ACC112 (cell line): Measurements from ENCODE around the gene TBC1D19.
A peak's percentile ranks its signal among the peaks of the same experiment; 100 is the strongest.
"Not testable (repeated sequence)": the region's sequence is repeated elsewhere in the genome, so short reads cannot be mapped to it uniquely, and the experiment has no call there.

ENCODE experiments used
- H2AFZ ChIP-seq: fragments of 200-600 bp; sonication (generic); one replicate; pipeline ENCODE4 v1.6.0; 2017; ENCODE audit warnings: antibody characterized with exemption, low read length; ENCODE audit not compliant: unreplicated experiment
- H3K27ac ChIP-seq: fragments of 200-600 bp; sonication (generic); 2 replicates; pipeline ENCODE4 v1.5.1; 2014; ENCODE audit warnings: low read depth, mild to moderate bottlenecking, antibody characterized with exemption, low read length, moderate library complexity
- H3K27me3 ChIP-seq: fragments of 200-600 bp; sonication (generic); 2 replicates; pipeline ENCODE4 v1.6.1; 2014; ENCODE audit warnings: mild to moderate bottlenecking, antibody characterized with exemption, low read length, moderate library complexity, mixed read lengths; ENCODE audit not compliant: insufficient read depth
- H3K36me3 ChIP-seq: fragments of 200-600 bp; sonication (generic); 2 replicates; pipeline ENCODE4 v1.6.1; 2016; ENCODE audit warnings: mild to moderate bottlenecking, antibody characterized with exemption, low read length, moderate library complexity, mixed read lengths; ENCODE audit not compliant: insufficient read depth
- H3K4me1 ChIP-seq: fragments of 200-600 bp; sonication (generic); one replicate; pipeline ENCODE4 v1.6.1; 2016; ENCODE audit warnings: low read length, mixed read lengths; ENCODE audit not compliant: insufficient read depth, unreplicated experiment, control insufficient read depth
- H3K4me3 ChIP-seq: fragments of 200-600 bp; sonication (generic); 2 replicates; pipeline ENCODE4 v1.5.1; 2014; ENCODE audit warnings: mild to moderate bottlenecking, low read depth, low read length
- H3K79me2 ChIP-seq: fragments of 200-600 bp; sonication (generic); one replicate; pipeline ENCODE4 v1.6.0; 2016; ENCODE audit warnings: low read length; ENCODE audit not compliant: control insufficient read depth, unreplicated experiment, insufficient read depth

The TBC1D19 gene

GRCh38 chr4:26621366-26621765, 37.5 kb downstream of the TBC1D19 start:
- no peaks in the 10 kb centered on the region for H3K27me3 ChIP-seq
- peaks cover 40% of the 10 kb centered on the region for H3K4me1 ChIP-seq
- peaks cover 7% of the 10 kb centered on the region; the same call in 1 of the 2 replicates for H3K36me3 ChIP-seq
- H3K79me2 ChIP-seq = no peaks in the 10 kb centered on the region
- H3K4me3 ChIP-seq = no peak overlapping the region
- H3K27ac ChIP-seq = no peak overlapping the region
- no peak overlapping the region for H2AFZ ChIP-seq

DNA sequence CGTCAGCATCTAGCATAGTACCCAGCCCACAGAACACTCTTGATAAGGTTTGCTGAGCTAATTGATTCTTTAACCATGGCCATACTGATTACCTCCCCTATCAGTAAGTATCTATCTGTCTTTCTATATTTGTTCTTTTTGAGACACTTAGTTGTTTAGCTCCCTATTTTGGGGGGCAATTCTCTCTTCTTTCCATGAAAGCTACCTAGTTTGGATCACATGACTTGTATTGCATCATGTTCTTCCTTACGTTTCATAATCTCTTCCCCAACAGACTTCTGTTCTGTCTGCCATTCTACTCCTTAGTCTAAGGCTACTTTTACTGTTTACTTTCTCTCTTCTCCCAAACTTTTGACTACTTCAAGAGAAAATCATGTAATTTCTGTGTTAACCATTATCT, 39.0 kb downstream of the TBC1D19 start:
- H3K79me2 ChIP-seq = no peaks in the 10 kb centered on the region
- no peak overlapping the region for H2AFZ ChIP-seq
- H3K27ac ChIP-seq = 0 out of 2 replicates have a peak overlapping the region, but pooled peaks have one; percentile 0
- H3K4me1 ChIP-seq = peaks cover 40% of the 10 kb centered on the region
- no peaks in the 10 kb centered on the region for H3K27me3 ChIP-seq
- H3K4me3 ChIP-seq = no peak overlapping the region
- peaks cover 9% of the 10 kb centered on the region; the same call in 1 of the 2 replicates for H3K36me3 ChIP-seq

GRCh38 chr4:26626658-26627057, 42.8 kb downstream of the TBC1D19 start:
- H3K4me1 ChIP-seq = peaks cover 25% of the 10 kb centered on the region
- H3K36me3 ChIP-seq = peaks cover 15% of the 10 kb centered on the region
- H3K27ac ChIP-seq, H3K27me3 ChIP-seq, H2AFZ ChIP-seq, H3K79me2 ChIP-seq, H3K4me3 ChIP-seq: not testable (repeated sequence)

- Histone ChIP-seq H3K36me3 (peaks cover 23% of the 10 kb centered on the region), H3K79me2 (no peaks in the 10 kb centered on the region), H2AFZ (no peak overlapping the region), H3K4me1 (no peaks in the 10 kb centered on the region), H3K27me3 (no peaks in the 10 kb centered on the region), H3K4me3 (no peak overlapping the region), H3K27ac (no peak overlapping the region)
These were observed 49.0 kb downstream of the TBC1D19 start for GRCh38 chr4:26632916-26633315.

GRCh38 chr4:26634237-26634636, 50.4 kb downstream of the TBC1D19 start:
- Histone ChIP-seq H3K27me3 (no peaks in the 10 kb centered on the region), H3K4me1 (no peaks in the 10 kb centered on the region), H3K4me3 (no peak overlapping the region), H2AFZ (no peak overlapping the region), H3K36me3 (peaks cover 24% of the 10 kb centered on the region), H3K27ac (no peak overlapping the region), H3K79me2 (no peaks in the 10 kb centered on the region)

DNA sequence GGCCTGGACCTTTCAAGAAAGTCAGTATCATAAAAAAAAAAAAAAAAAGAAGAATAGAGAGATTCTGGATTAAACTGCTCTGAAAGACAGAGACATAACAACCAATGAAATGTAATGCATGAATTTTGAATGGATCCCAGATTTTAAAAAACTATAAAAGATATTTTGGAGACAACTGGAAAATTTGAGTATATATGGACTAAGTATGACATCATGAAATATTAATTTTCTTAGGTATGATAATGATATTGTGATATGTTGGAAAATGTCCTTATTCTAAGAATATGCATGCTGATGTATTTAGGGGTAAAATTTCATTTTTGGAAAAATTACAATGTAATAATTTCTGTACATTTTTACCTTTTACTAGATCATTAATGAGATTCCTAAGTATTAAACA, 52.6 kb downstream of the TBC1D19 start:
- Histone ChIP-seq H3K4me1 (no peaks in the 10 kb centered on the region), H3K27ac (no peak overlapping the region), H3K36me3 (peaks cover 30% of the 10 kb centered on the region), H2AFZ (no peak overlapping the region), H3K79me2 (no peaks in the 10 kb centered on the region), H3K4me3 (no peak overlapping the region), H3K27me3 (no peaks in the 10 kb centered on the region)

GRCh38 chr4:26640639-26641038, 56.8 kb downstream of the TBC1D19 start:
- H3K36me3 ChIP-seq = peaks cover 15% of the 10 kb centered on the region
- H3K27ac ChIP-seq, H3K27me3 ChIP-seq, H3K79me2 ChIP-seq, H3K4me3 ChIP-seq, H3K4me1 ChIP-seq, H2AFZ ChIP-seq: not testable (repeated sequence)

- Histone ChIP-seq H3K4me3 (no peak overlapping the region), H3K27me3 (no peaks in the 10 kb centered on the region), H2AFZ (no peak overlapping the region), H3K27ac (no peak overlapping the region), H3K36me3 (peaks cover 3% of the 10 kb centered on the region; the same call in 1 of the 2 replicates), H3K4me1 (no peaks in the 10 kb centered on the region), H3K79me2 (no peaks in the 10 kb centered on the region)
These were observed 63.8 kb downstream of the TBC1D19 start for GRCh38 chr4:26647523-26648224.

DNA sequence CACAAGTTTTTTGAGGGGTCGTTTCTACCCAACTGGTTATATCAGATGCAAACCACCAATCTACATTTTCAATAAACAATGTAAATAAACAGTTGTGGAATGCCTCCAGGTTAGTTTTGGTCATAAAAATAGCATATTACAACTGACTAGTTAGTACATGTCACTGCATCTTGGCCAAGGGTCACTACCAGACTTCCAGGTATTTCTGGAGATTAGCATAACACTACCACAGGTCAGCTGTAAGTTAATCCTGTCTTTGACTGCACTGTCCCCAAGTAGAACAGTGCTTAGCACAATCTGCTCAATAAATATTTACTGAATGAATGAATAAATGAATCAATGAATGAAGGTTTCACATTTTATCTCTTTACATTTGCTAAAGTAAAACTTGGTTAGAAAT, 64.4 kb downstream of the TBC1D19 start:
- Histone ChIP-seq H3K79me2 (no peaks in the 10 kb centered on the region), H2AFZ (no peak overlapping the region), H3K4me1 (no peaks in the 10 kb centered on the region), H3K27me3 (no peaks in the 10 kb centered on the region), H3K27ac (no peak overlapping the region), H3K4me3 (no peak overlapping the region), H3K36me3 (peaks cover 3% of the 10 kb centered on the region; the same call in 1 of the 2 replicates)

- peaks cover 8% of the 10 kb centered on the region; the same call in 1 of the 2 replicates for H3K36me3 ChIP-seq
- no peak overlapping the region for H3K4me3 ChIP-seq
- H3K4me1 ChIP-seq = no peaks in the 10 kb centered on the region
- H2AFZ ChIP-seq = no peak overlapping the region
- no peaks in the 10 kb centered on the region for H3K27me3 ChIP-seq
- H3K79me2 ChIP-seq = no peaks in the 10 kb centered on the region
- H3K27ac ChIP-seq = no peak overlapping the region
These were observed 76.4 kb downstream of the TBC1D19 start for GRCh38 chr4:26660261-26660660.

- Histone ChIP-seq H2AFZ (no peak overlapping the region), H3K36me3 (peaks cover 12% of the 10 kb centered on the region; the same call in 1 of the 2 replicates), H3K27ac (no peak overlapping the region)
These were observed 80.0 kb downstream of the TBC1D19 start for GRCh38 chr4:26663888-26664287.

More at GRCh38 chr4:26663888-26664287, 80.0 kb downstream of the TBC1D19 start:
- Histone ChIP-seq H3K4me1 (no peaks in the 10 kb centered on the region), H3K79me2 (no peaks in the 10 kb centered on the region), H3K27me3 (no peaks in the 10 kb centered on the region), H3K4me3 (no peak overlapping the region)
